NCI-H526 (cell line): ENCODE measurements around the gene SNRNP40.
"Not testable (repeated sequence)": the region's sequence is repeated elsewhere in the genome, so short reads cannot be mapped to it uniquely, and the experiment has no call there.

Experiments used
- DNase-seq, 2 experiments: peaks; one replicate each; lab custom pipeline; 2025; lab: John Stamatoyannopoulos, UW

The SNRNP40 gene

DNA sequence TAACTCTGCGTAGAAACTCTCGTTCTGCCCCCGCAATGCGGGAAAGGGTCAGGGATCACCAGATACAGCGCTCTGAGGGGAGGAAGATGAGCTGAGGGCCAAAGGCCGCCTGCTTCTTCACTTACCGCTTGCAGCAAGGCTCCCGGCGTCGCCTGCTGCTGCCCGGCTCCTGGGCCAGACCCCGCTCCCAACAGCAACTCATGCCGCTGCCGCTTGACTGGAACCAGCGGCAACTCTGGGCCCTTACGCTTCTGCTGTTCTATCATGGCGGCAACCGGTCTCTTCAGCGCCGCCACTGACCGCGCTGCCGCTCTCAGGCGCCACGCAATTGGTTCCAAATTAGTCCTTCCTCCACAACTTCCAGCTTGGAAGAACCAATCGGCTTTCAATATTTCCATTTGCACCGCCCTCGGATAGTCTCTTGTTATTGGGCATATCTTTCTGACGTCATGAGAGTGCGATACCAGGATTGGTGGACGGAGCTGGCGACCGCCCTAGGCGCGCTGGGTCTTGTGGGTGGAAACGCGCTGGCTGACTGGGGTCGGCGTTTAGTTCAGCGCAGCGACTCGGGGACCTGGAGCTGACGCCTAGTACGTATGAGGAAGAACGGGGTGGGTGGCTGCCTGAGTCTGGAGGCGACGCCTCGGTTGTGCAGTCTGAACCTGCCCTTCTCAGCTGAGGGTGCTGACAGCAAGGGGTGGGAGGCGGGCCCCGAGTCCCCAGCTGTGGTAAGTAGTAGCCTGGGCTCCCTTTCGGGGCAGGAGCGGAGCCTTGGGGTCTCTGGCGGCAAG lies at the start of gene SNRNP40, which contains the start of gene ZCCHC17:
Gene SNRNP40 (minus strand): TSS at position 303 of the 791 bp plus-strand sequence. CDS start 37 bp downstream, at position 266.
Gene ZCCHC17 (plus strand): TSS at position 547 of the 791 bp plus-strand sequence. CDS start 13,067 bp downstream, outside the sequence.
- DNase-seq = peak; percentile 100

DNA sequence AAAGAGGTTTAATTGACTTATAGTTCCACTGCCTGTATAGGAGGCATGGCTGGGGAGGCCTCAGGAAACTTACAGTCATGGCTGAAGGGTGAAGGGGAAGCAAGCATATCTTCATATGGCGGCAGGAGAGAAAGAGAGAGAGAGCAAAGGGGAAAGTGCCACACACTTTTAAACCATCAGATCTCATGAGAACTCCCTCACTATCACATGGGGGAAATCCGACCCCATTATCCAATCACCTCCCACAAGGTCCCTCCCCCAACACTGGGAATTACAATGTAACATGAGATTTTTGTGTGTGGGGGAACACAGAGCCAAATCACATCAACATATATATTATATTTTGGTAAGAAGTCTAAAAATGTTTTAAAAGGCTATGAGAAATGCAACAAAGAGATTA lies 49.0 kb upstream of the SNRNP40 start:
- DNase-seq = no peak

DNA sequence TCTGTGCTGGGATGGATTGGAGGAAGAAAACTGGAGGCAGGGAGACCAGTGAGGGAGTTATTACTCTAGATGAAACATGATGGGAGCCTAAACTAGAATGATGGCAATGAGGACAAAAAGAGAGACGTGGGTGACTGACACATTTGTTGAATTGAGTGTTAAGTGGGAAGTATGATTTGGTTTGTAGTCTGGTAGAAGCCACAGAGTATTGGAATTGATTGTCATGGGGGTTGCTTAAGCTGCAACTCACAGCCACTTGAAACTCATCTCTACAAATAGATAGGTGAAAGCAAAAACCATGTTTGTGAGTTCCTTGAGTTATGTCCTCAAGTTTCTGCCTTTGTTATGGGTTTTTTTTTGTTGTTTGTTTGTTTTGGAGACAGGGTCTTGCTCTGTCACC lies 47.9 kb upstream of the SNRNP40 start:
- no peak for DNase-seq

DNA sequence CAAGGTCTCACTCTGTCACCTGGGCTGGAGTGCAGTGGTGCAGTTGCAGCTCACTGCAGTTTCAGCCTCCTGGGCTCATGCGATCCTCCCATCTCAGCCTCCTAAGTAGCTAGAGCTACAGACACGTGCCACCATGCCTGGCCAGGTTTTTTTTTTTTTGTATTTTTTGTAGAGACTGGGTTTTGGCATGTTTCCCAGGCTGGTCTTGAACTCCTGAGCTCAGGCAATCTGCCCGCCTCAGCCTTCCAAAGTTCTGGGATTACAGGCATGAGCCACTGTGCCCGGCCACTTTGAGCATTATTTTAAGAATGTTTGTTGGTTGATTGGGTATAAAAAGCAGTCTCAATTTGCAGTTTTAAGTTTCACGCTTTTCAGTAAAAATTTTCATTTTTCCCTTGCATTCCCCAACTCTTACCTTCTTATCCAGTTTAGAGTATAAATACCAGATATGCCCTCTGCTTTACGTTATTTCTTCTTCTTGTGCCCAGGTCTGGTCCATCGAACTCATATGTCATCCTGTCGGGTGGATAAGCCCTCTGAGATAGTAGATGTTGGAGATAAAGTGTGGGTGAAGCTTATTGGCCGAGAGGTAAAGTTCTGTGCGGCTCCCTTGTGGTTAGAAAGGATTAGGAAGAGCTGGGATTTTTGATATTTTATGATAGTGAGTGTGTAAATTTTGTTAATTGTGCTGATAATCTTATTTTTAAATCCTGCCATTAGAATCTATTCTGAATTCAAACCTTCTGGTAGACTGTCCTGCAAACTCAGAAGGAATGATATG lies 40.3 kb upstream of the SNRNP40 start:
- DNase-seq = no peak

DNA sequence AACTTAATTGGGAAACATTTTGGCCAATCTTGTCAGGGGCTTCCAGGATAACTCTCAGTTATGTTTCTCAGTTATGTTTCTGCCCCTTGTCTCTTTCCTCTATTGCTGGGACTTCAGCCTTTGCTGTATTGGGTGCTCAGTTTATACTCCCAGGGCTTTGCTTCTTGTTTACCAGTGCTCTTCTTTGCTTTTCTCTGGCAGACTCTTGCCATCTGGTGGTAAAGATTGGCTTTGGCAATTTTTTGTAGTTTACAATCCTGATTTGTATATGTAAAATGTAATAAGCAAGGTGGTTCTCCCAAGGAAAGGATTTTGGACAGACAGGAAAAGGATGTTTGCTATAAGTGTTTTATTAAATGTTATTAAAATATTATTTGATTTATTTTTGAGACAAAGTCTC lies 38.4 kb upstream of the SNRNP40 start:
- peak; percentile 89 to 94 for DNase-seq

DNA sequence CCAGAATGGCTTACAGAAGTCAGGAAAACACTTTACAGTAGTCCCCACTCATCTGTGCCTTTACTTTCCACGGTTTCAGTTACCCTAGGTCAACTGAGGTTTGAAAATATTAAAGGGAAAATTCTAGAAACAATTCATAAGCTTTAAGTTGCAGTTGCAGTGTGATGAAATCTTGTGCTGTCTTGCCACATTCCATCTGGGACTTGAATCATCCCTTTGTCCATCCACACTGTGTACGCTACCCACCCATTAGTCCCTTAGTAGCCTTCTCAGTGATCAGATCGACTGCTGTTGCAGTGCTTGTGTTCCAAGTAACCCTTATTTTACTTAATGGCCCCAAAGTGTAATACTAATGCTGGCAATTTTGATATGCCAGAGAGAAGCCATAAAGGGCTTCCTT lies 30.8 kb upstream of the SNRNP40 start:
- DNase-seq = no peak

DNA sequence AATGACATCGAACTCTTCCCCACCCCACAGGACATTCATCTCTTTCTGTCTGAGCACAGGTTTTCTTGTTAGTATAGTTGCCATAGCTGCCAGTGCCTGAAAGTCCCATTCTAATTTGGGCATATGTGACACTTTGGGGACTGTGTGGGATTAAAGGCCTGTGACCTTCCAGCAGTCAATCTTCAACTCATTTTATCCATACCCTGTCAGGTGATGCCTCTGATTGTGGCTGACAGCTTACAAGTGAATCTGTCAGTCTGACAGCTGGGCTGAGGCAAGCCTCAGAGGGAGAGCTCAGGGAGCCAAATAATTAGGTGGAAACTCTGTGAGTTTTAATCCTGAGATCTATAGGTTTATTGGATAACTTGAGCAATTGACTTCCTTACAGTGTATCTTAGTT lies 29.9 kb upstream of the SNRNP40 start:
- no peak for DNase-seq

DNA sequence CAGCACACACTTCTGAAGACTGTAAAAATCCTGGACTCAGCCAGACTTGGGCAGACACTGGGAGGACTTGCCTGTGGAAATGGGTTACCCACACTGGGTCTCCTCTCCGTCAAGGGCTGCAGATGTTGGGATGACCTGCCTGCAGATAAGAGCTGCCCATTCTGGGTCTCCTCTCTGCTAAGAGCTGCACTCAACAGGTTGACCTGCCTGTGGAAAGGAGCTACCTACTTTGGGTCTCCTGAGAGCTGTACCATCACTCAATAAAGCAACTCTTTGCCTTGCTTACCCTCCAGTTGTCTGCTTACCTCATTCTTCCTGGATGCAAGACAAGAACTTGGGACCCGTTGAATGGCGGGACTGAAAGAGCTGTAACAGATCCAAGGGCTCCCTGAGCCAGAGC lies 28.4 kb upstream of the SNRNP40 start:
- no peak for DNase-seq

DNA sequence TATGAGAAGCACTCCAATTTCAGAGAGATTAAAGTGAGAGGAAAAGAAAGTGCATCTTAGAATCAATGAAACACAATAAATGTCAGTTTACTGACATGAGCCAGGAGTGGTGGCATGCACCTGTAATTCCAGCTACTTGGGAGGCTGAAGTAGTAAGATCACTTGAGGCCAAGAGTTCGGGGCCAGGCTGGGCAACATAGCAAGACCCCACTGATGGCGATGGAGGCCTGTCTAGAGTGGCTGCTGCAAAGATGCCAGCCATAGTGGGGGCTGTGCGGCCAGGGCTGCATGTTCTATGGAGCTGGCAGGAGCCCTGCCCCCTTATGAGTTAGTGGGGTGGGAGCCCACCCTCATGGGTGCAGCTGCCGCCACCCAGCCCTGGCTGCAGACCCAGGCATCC lies 27.5 kb upstream of the SNRNP40 start:
- DNase-seq = no peak

DNA sequence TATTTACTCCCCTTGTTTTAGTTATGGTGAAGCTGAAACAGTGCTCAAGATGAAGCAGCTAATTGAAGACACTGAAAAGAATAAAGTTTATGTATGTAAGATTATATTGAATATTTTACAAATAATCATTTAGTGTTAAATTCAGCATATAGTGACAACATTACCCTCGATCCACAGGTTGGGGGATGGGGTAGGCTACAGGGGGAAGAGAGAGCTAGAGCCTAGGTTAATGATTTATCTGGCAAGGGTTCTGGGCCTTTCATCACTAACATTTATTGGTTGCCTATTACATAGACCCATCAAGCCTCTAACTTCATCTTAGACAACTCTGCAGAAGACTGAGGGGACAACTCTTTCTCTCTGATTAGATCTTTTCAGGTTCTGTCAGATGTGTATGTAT lies 21.6 kb upstream of the SNRNP40 start:
- peak; percentile 70 to 77 for DNase-seq

DNA sequence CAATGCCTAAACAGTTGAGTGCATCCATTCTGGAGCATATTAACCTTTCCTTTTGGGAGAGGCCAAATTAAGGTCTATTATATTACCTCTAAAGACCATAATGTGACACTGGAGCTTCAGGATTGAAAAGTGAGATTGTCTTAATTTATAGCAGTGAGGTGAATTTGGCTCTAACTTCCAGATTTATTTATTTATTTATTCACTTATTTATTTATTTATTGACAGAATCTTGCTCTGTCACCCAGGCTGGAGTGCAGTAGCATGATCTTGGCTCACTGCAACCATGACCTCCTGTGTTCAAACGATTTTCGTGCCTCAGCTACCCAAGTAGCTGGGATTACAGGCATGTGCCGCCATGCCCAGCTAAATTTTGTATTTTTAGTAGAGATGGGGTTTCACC lies 19.3 kb upstream of the SNRNP40 start:
- no peak for DNase-seq

DNA sequence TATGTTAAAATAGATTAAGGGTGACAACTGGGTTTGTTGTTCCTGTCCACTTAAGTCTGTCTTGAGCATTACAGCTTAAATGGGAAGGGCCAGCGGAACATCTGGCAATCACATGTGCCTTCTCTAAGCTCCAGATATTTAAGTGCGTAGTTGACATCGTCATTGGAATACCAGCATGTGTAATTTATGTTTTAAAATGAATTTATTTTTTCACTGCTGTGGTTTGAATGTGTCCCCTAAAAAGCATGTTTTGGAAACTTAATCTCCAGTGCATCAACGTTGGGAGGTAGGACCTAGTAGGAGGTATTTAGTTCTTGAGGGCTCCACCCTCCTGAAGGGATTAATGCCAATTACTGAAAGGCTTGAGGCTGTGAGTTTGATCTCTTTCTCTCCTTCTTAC lies 13.6 kb upstream of the SNRNP40 start:
- DNase-seq = no peak

DNA sequence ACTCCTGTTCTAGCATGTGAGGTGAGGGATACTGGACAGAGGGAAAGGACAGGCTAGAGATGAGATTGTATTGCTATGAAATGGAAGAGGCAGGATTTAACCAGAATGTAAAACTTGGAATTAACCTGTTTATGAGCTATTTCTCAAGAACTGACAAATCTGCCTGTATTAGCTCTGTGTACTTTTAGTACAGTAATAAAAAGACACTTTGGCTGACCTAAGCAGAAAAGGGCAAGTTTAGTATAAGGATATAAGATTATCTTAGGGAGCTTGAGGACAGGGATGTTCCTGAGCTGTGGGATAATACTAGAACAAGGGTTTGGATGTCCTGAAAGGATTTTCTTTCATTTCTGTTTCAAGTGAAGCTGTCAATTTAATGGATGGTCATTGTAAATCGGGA lies 11.4 kb upstream of the SNRNP40 start:
- no peak for DNase-seq

DNA sequence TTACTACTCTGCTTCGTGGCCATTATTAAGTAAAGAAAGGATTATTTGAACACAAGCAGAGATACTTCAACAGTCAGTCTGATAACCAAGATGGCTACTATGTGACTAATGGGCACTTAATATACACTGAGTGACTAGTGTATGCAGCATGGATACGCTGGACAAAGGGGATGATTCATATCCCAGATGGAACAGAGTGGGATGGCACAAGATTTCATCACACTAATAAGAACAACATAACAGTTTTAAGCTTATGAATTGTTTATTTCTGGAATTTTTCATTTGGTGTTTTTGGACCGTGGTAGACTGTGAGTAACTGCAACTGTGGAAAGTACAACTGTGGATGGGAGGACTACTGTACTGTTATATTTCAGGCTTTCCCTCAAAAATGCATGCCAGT lies 9.7 kb upstream of the SNRNP40 start:
- DNase-seq = no peak

DNA sequence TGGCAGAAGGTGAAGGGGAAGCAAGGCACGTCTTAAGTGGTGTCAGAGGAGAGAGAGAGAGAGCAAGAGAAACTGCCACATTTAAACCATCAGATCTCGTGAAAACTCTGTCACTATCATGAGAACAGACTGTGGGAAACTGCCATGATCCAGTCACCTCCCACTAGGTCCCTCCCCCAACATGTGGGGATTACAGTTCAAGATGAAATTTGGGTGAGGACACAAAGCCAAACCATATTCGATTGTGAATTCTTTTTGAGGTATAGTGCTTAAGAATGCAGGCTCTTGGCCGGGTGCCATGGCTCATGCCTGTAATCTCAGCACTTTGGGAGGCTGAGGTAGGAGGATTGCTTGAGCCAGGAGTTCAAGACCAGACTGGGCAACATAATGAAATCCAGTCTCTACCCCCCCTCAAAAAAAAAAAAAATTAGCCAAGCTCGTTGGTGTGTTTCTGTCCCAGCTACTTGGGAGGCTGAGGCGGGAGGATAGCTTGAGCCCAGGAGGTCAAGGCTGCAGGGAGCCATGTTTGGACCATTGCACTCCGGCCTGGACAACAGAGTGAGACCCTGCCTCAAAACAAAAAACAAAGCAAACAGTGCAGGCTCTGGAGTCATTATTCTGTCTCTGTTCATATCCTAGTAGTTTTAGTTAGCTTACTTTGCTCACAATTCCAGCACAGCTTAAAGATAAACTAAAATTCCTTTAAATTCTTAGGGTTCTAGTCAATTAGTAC lies 6.3 kb upstream of the SNRNP40 start:
- no peak for DNase-seq

DNA sequence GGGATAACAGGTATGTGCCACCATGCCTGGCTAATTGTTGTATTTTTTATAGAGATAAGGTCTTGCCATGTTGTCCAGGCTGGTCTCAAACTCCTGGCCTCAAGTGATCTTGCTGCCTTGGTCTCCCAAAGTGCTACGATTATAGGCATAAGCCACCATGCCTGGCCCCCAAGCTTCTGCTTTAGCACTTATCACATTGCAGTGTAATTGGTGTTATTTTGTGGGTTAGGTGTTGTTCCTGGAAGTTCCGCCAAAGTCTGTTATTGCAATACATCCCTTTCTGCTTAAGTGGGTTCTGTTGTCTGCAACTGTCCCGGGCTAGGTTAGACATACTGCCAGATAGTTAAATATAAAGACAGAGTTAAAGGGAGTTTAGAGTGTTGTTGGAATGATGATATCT lies 3.6 kb upstream of the SNRNP40 start:
- no peak for DNase-seq

DNA sequence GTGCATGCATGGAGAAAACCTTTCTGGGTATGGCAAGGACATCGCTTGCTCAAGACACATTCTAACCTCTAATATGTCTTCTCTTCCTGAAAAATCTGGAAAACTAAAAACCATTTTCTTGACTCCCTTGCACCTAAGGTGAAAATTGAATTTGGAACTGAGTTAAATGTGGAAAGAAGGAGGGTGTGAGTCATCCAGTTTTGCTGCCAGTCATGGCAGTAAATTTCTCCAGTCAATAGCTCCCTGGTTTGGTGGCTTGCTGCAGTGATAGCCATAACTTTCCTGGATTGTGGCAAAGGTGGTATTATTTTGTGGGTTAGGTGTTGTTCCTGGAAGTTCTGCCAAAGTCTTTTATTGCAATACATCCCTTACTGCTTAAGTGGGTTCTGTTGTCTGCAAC lies 2.8 kb upstream of the SNRNP40 start:
- DNase-seq = no peak

DNA sequence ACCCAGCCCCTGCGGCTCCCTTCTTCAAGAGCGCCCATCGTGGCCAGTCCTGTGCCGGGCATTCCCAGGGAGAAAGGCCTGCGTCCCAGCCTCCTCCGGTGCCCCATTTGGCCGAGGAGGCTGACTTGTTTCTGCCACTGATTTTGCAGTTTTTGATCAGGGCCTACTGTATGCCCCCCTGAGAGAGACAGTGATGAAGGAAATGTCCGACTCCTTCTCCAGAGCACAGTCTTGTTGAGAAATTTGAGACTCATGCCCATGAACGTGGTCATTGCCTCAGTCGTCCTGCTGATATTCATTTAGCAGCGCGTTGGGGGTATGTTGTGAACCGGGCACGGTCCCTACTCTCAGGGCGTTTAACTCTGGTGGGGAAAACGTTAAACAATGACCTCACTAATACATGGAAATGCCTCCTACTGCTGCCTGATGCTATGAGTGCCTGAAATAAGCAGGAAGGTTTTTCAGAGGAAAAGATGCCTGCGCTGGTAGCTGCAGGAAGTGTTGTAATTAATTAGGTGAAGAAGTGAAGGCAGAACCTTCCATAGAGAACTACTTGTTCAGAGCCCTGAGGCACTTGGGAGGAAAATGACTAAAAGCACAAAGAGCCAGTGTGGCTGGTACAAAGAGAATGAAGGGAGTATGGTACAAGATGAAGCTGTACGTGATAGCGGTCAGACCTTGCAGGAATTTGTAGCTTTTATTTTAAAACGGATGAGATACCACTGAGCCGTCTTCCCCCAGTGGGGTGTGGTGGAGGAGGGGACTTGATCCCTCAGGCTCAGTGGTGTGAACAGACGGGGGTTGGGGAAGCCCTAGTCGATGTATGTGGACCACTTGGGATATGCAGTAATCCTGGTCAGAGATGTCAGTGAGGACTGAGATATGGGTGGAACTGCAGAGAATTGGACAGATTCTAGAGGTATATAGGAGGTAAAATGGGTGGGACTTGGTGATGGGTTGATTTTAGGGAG lies 974 bp upstream of the SNRNP40 start:
- peak; percentile 22 to 60 for DNase-seq

DNA sequence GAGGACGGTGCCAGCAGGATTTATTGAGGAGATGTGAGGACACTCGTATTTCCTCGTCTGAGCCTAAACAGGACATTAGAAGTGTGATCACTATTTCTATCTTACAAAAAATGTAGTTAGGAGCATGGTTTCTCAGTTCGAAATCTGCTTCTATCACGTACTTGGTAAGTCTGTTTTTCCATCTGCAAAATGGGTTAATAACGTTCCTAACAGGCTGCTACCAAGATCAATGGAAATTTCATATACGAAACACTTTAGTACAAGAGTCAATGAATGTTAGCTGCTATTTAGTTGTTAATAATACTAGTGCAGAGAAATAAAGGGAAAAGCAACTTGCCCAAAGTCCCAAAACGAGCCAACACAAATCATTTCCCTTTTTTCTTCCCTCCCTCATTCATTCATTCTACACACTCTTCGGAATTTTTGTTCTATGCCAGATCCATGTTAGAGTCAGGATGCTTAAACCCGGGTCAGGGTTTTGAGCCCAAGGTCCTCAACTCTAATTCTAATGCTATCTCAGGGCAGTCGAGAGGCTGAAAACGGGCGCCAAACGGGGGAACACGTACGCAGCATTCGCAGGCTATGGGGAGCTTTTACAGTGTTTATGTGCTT lies 608 bp downstream of the SNRNP40 start:
- DNase-seq = no peak

DNA sequence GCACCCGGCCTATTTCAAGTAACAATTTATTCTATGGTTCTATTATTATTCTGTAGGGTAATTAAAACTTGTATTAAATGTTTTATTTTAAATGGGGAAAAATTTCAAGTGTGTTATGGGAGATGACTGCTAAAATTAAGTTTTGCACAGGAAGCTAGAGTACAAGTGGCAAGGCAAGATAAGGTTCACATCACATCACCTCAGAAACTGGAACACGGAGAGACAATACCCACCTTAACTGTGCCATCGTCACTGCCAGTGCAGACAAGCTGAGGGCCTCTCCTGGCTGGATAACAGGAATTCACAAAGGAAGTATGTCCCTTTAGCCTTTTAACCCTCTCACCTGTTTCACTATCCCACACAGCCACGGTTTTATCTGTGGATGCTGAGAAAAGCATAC lies 7.6 kb downstream of the SNRNP40 start:
- no peak for DNase-seq

DNA sequence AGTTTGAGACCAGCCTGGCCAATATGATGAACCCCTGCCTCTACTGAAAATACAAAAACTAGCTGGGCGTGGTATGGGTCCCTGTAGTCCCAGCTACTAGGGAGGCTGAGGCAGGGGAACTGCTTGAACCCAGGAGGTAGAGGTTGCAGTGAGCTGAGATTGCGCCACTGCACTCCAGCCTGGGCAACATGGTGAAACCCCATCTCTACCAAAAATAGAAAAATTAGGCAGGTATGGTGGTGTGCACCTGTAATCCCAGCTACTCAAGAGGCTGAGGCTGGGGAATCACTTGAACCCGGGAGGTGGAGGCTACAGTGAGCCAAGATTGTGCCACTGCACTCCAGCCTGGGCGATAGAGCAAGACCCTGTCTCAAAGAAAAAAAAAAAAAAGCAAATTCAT lies 8.8 kb downstream of the SNRNP40 start:
- DNase-seq = not testable (repeated sequence)
